Hematopoietic multipotent progenitor cell (in vitro differentiated cells): ENCODE results near the gene TMEM72. TPM values are rescaled to one million over a fixed set of nuclear protein-coding genes. Genes with fewer than 3 reads are reported as not detected.

Experiments
- DNase-seq, 3 donors: peaks; one replicate each; pipeline ENCODE4 v3.0.0-alpha.2; 2011 to 2015; ENCODE audit warnings: low read depth in 2 of 3, low spot score in 2 of 3
- total RNA-seq: library from RNA; depleted of rRNA; stranded (reverse); fragments of >200 nt; gene quantifications from one replicate; pipeline ENCODE4 v1.2.3, GENCODE V29; 2012

The TMEM72 gene
- total RNA-seq, 1 donor, result 3.8 TPM

GRCh38 chr10:44976352-44977198 lies 65.4 kb downstream of the TMEM72 start:
- DNase-seq, result no peak

GRCh38 chr10:44977287-44978212 lies 66.4 kb downstream of the TMEM72 start:
- DNase-seq, result peak in 1 of 3 donors; percentile 28

GRCh38 chr10:44978213-44978569 lies 67.1 kb downstream of the TMEM72 start:
- no peak for DNase-seq

- DNase-seq, result peak in 2 of 3 donors; percentile 83 to 95
Measured at GRCh38 chr10:44978570-44979280, 67.6 kb downstream of the TMEM72 start, which contains the start of gene DEPP1. Gene DEPP1, minus strand, starts transcription at chr10:44978809. Its CDS starts 779 bp downstream, at chr10:44978030.

GRCh38 chr10:44979281-44980191 lies 68.4 kb downstream of the TMEM72 start:
- DNase-seq, result no peak

- DNase-seq, result no peak
Measured at GRCh38 chr10:44980309-44981171, 69.4 kb downstream of the TMEM72 start.

GRCh38 chr10:44981172-44982113 lies 70.3 kb downstream of the TMEM72 start:
- DNase-seq, result peak in 1 of 3 donors; percentile 25

- DNase-seq, result no peak
Measured at GRCh38 chr10:44982114-44982460, 71.0 kb downstream of the TMEM72 start.

GRCh38 chr10:44982496-44982895 lies 71.4 kb downstream of the TMEM72 start:
- DNase-seq, result no peak

GRCh38 chr10:44983066-44983894 lies 72.1 kb downstream of the TMEM72 start:
- no peak for DNase-seq

- no peak for DNase-seq
Measured at GRCh38 chr10:44983895-44984278, 72.8 kb downstream of the TMEM72 start.

GRCh38 chr10:44984671-44985101 lies 73.5 kb downstream of the TMEM72 start:
- no peak for DNase-seq

- no peak for DNase-seq
Measured at GRCh38 chr10:44985175-44985681, 74.1 kb downstream of the TMEM72 start.

- DNase-seq, result no peak
Measured at GRCh38 chr10:44986179-44986578, 75.0 kb downstream of the TMEM72 start.
